D721Med (cell line): ENCODE results near the gene OR56A5.

Source experiments
- DNase-seq: peaks from one replicate; pipeline ENCODE4 v3.0.0; 2011; ENCODE audit warnings: low spot score; ENCODE audit not compliant: insufficient read length
- FAIRE-seq: peaks from 2 replicates; lab custom pipeline; 2011; peaks lifted over from hg19 to GRCh38; lab: Jason Lieb, UNC
- CTCF ChIP-seq: IDR thresholded peaks from 2 replicates; pipeline ENCODE4 v1.5.1; 2012; ENCODE audit warnings: mild to moderate bottlenecking, control low read depth; ENCODE audit not compliant: insufficient read depth; ENCODE audit errors: missing control alignments

The OR56A5 gene, protein sequence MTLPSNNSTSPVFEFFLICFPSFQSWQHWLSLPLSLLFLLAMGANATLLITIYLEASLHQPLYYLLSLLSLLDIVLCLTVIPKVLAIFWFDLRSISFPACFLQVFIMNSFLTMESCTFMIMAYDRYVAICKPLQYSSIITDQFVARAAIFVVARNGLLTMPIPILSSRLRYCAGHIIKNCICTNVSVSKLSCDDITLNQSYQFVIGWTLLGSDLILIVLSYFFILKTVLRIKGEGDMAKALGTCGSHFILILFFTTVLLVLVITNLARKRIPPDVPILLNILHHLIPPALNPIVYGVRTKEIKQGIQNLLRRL

GRCh38 chr11:5968394-5968793 lies at the start of gene OR56A5:
OR56A5 (minus strand) TSS chr11:5968494; CDS start chr11:5968494, 0 bp downstream.
- DNase-seq (no peak), FAIRE-seq (no peak)
- TF ChIP-seq CTCF, result no peak

GRCh38 chr11:6013042-6013441 lies 44.7 kb upstream of the OR56A5 start:
- DNase-seq (no peak), FAIRE-seq (no peak)
- no peak for TF ChIP-seq CTCF

GRCh38 chr11:6012035-6012668 lies 43.9 kb upstream of the OR56A5 start:
- no peak for TF ChIP-seq CTCF
- DNase-seq (no peak), FAIRE-seq (no peak)

GRCh38 chr11:6006846-6007245 lies 38.6 kb upstream of the OR56A5 start, which contains the start of gene OR56A4:
OR56A4 (minus strand) TSS chr11:6006946; CDS start chr11:6002992, 3,954 bp downstream.
- DNase-seq, result no peak
- no peak for FAIRE-seq
- TF ChIP-seq CTCF, result no peak

DNA sequence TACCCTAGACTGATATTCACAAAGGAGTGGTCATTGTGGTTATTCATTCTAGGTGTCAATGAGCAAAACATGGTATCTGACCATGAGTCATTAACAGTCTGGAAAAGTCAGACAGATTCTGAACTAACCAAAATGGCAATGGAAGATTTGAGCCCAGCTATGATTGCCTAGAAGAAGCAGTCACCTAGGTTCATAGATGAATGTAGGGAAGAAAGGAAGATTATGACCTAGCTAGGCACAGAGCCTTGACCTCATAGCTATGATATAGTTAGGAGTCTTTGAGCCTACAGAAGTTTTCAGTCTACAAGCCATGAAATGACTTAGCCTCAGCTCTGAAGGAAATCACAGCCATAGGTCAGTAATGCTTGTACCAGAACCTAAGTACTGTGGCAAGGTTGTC lies 38.1 kb upstream of the OR56A5 start:
- no peak for TF ChIP-seq CTCF
- FAIRE-seq (no peak), DNase-seq (no peak)

DNA sequence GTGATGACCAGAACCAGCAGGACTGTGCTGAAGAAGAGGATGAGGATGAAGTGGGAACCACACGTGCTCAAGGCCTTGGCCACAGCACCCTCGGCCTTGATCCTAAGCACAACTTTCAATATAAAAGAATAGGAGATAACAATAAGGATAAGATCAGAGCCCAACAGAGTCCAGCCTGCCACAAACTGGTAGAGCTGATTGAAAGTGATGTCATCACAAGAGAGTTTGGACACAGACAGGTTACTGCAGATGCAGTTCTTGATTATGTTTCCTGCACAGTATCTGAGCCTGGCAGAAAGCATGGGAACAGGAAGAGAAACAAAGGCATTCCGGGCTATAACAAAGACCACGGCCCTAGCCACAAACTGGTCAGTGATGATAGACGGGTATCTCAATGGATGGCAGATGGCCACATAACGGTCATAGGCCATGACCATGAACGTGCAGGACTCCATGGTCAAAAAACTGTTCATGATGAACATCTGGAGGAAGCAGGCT lies 34.0 kb upstream of the OR56A5 start:
- FAIRE-seq (no peak), DNase-seq (no peak)
- no peak for TF ChIP-seq CTCF

DNA sequence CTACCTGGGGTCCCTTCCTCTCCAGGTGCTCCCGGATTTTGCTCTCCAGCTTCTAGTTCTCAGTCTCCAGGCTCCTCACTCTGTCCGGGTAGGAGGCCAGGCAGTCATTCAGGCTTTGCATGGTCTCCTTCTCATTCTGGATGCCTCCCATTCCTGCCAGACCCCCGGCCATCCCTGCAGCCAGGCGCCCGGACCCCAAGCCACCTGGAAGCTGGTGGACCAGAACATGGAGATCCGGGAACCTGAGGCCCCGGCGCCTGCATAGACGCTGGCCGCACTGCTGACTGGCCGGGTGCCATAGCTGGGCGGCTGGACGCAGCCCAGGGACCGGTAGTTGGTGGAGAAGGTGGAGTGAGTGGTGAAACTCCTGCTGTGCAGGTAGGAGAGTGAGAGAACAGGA lies 26.5 kb upstream of the OR56A5 start:
- no peak for TF ChIP-seq CTCF
- FAIRE-seq (no peak), DNase-seq (no peak)
